Middle frontal gyrus (tissue), 1 donor: ENCODE data around the gene NUDT13.

Source experiments
- DNase-seq: peaks from one replicate; pipeline ENCODE4 v3.0.0-alpha.2; 2015; ENCODE audit warnings: low spot score; ENCODE audit errors: extremely low spot score

NUDT13 gene

GRCh38 chr10:73110345-73110849, at the start of gene NUDT13:
Gene NUDT13, plus strand, starts transcription at chr10:73110455. Its CDS starts 3,911 bp downstream, at chr10:73114366.
- DNase-seq, result peak; percentile 68

DNA sequence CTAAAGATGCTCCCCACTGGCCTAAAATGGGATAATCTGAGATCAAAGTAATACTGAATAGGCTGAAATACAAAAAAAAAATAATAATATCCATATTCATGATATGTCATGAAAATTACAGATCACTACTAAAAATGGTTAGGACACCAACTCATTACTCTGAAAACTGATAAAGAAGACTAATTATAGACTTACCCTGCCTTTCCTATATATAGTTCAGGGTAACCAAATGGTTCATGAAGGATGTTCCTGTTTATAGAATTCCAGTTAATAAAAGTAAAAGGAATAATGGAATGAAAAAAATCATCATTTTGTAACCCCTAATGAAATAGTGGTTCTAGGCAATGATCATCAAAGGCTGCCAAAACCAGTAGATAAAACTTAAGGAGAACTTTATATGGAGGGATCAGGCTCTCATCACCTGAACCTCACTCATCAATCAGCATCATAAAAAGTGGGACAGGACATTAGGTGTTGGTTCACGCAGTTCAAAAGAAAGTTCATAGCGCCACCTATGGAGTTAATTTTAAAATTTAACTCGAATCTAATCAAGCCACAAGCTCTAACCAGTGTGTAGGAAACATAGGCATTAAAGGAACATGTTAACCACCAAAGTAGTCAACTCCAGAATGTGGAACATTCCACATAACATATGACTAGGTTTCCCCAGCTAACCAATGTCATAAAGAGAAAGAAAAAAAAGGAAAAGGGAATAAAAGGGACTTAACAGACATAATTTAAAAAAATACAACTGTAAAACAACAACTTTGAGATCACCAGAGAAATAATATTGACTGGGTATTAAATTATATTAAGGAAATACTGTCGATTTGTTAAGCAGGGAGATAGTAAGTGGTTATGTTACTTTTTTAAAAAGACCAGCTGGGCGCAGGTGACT, 49.3 kb upstream of the NUDT13 start:
- no peak for DNase-seq

GRCh38 chr10:73061743-73062142, 48.5 kb upstream of the NUDT13 start:
- no peak for DNase-seq

- DNase-seq, result no peak
These were observed 44.8 kb upstream of the NUDT13 start for GRCh38 chr10:73065441-73065840.

DNA sequence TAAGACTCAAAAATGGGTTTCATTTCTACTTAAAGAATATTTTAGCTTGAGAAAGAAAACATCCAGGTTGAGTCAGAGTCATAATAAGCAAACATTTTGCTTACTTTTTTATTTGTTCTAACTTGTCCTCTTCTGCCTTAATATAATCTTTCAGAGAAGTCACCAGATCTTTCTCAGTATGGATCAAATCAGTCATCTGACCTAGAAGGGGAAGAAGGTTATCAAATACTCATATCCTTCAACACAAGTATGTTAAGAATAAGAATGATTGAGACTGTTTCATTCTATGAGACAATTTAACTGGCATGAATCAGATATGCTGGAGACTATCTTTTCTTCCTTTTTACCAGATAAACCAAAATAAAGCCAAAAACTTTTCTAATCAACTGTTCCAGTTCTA, 36.6 kb upstream of the NUDT13 start:
- DNase-seq, result no peak

- no peak for DNase-seq
These were observed 34.4 kb upstream of the NUDT13 start for GRCh38 chr10:73075829-73076228.

- DNase-seq, result peak; percentile 54
These were observed 33.7 kb upstream of the NUDT13 start for GRCh38 chr10:73076360-73077183.

DNA sequence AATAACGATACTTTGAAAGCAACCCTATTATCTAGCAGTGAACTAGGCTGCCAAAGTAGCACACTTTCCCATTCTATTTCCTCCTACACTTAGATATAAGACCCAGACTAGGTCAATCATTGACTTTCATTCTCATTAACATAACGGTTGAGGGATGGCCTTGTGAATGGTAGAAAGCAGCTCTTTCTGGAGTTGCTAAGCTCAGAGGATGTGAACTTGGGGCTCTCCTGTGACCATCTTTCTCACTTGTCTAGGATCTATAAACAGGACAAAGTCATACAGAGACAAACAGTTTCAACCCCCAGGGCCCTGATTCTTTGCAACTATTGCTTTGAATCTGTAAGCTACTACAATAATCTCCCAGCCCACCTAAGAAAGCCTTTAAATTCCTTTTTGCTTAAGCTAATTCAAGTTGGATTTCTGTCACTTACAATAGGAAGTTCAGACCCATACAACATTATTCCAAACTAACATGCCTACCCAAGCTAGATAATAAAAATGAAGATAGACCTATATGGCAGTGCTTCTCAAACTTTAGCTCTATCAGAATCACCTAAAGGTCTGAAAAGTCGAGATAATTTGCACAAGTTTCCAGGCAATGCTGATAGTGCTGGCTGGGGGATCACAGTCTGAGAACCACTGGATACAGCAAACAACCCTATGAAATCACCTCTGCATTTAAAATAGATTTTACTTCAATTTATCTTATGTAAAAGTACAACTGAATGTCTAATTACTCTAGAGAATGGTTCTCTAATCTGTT, 30.3 kb upstream of the NUDT13 start:
- no peak for DNase-seq

- no peak for DNase-seq
These were observed 27.0 kb upstream of the NUDT13 start for GRCh38 chr10:73083221-73083620.

- DNase-seq, result no peak
These were observed 26.0 kb upstream of the NUDT13 start for GRCh38 chr10:73084209-73084608.

DNA sequence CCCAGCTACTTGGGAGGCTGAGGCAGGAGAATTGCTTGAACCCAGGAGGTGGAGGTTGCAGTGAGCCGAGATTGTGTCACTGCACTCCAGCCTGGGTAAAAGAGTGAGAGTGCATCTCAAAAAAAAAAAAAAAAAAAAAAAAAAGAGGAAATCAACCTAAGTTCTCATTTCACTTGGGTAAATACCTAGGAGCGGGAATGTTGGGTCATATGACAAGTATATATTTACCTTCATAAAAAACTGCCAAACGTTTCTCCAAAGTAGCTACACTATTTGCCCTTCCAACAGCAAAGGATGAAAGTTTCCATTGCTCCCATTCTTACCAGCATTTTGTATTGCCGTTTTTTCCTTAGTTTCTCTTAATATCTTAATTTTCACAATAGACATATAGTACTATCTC, 23.4 kb upstream of the NUDT13 start:
- DNase-seq, result no peak

- DNase-seq, result no peak
These were observed 22.0 kb upstream of the NUDT13 start for GRCh38 chr10:73088304-73088703.

GRCh38 chr10:73092830-73093229, 17.4 kb upstream of the NUDT13 start:
- DNase-seq, result no peak

DNA sequence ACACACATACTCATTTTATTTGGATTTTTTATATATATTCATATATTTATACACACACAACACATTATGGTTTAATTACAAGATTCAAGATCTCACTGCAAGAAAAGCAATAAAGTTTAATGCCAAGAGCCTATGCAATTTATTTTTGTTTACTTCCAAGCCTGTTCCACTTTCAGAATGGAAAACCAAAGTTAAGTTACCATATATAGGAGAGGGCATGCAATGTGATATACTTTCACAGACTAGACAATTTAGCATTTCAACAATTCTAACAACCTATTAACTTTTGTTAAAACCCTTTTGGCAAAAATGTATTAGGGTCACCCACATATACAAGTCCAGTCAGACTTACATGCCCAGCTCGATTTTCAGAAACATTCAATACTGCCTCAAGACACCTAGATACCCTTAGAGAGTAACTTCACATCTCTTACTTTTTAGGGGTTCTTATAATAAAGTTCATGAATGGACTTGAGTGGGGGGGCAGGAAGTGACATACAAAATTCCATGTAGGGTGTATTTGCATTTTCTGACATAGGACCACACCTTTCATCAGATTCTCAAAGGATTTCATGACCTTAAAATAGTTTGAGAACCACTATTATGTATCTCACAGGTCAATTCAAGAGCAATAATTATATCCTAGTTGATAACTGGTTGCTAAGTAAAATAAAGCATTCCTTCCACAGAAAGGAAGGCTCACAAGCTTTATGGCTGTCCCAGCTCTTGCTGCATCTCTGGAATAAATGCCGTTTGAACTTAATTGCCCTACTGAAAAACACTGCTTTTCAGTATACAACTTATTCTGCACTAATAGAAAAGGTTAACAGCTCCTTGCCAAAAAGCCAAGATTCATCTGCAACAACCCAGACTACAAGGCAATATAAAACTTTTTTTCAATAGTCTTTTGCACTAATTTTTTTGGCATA, 16.1 kb upstream of the NUDT13 start:
- DNase-seq, result no peak

DNA sequence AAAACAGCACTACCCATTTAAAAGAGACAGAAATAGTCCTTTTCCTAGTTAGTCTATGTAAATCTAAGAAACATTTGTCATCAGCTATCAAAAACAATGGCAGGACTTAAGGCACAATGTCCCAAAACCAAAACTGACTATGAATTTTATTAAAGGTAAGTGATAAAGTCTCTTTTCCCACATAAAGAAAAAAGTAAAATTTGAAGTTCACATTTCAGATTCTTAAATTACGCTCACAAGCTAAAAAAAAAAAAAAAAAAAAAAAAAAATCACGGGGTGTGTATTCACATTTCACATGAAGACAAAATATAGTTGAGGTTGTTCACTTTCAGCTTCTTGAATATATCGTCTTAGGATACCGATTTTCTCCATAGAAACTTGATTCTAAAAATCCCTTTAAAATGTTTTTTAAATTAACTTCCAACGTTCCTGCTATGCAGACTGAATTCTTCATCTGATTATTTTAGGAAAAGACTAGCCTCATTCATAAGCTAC, 15.2 kb upstream of the NUDT13 start:
- no peak for DNase-seq

DNA sequence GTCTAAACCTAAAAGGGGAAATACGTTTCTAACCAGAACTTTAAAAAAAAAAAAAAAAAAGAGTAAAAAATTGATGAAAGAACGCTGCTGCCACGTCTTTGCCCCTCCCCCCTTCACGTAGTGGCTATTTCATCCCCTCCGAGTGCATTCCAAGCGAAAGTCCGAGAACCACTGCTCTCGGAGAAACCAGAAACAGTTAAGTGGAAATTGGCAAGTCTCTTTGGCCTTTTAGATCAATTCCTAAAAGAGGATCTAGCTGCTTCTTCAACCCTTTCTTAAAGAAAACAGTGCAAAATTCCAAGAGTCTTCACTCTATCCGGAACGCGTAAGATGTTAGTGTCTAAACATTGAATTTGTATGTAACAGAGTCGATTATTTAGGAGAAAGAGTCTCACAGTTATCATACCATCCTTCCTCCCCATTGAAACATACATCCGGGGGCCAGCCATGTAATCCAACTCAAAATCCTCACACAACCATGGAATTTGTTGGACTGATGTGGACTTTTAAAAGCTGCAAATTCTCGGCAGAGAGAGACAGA, 14.7 kb upstream of the NUDT13 start:
- DNase-seq, result no peak

DNA sequence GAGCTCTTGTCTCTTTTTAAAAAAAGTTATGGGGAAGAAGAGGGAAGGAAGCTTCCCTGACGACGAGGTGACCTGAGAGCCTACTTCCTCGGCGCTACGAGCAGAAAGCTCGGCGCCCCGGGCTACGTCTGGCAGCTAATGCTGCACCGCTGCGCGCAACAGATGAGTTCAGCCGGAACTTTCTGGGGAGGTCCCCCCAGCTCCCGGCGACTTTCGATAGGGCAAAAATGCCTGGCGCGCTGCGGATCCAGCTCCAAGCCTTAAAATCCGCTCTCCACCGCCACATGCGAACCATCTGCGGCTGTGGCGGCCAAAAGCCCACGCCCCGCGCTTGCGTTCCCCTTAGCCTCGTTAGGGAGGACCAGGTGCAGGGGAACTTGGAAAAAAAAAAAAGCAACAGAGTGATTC, 14.2 kb upstream of the NUDT13 start:
- no peak for DNase-seq

GRCh38 chr10:73096449-73097304, 13.6 kb upstream of the NUDT13 start, which contains the start of gene P4HA1:
Gene P4HA1, minus strand, starts transcription at chr10:73096866. Its CDS starts 21,983 bp downstream, at chr10:73074883.
- DNase-seq, result peak; percentile 98

DNA sequence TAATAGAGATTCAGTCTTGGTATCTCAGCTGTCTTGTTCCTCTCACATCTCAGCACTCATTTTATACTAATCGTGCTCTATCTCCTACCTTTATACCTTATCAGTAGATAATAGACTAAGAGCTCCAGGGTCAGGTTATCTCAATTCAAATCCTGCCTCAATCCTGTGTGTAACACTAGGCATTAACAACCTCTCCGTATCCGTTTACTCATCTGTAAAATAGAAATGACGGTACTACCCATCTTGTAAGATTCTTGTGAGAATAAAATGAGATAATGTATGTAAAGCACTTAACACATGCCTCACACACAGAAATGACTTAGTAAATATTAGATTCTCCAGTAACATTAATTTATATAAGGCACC, 13.0 kb upstream of the NUDT13 start:
- DNase-seq, result no peak
